ENCODE results near the gene AUTS2.

Gene AUTS2

DNA sequence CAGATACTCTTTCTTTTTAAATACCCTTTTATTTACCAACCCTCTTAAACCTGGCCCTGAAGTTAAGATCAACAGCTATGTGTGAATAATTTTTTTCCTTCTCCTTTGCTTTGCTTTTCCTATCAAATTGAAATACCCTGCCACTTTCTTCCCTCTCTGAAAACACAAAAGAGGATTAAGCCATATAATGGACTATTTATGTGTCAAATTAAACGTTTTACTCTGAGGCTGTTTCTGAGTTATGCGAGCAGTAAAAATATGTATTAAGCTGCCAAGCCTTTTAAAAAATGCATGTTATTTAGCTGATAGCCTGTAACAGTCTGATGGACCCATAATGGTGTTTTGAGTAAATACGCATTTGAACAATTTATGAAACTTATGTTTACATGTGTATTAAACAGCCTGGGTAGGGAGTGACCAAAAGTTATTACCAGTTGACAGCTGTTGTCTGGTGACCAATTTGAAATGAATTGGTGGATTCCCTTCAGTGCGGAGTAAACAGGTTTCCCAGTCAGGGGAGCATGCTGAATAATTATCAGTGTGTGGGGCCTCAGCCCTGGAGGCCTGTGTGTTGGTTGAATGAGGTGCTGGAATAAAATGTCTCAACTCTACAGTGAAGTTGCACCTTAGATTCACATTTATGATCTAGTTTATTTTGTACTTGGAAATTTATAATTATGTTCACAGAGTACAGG, 89.6 kb downstream of the AUTS2 start:
- no peak for DNase-seq (ENCODE audit: low read depth)

GRCh38 chr7:69690329-69690728, 92.1 kb downstream of the AUTS2 start:
- DNase-seq (ENCODE audit: low read depth), result no peak

- DNase-seq (ENCODE audit: low read depth), result no peak
Observed at GRCh38 chr7:69691327-69691726, 93.1 kb downstream of the AUTS2 start.

- DNase-seq (ENCODE audit: low read depth), result no peak
Observed at GRCh38 chr7:69691734-69692133, 93.5 kb downstream of the AUTS2 start.

GRCh38 chr7:69692611-69693010, 94.3 kb downstream of the AUTS2 start:
- DNase-seq (ENCODE audit: low read depth), result no peak

DNA sequence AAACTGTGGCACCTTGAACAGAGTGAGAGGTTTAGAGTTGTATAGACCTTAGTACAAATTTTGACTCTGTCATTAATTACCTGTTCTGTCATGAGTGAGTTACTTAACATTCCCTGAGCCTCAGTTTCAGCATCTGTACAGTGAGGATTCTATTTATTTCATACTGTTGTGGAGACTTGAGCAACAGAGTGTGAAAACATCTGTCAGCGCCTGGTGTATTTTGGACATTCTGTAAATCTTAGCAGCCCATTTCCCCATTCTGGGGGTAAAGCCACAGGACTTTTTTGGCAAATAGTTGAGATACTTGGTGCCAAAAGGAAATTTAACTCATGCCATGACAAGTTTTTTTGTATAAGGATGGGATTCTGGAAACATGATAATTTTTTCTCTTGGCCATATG, 94.8 kb downstream of the AUTS2 start:
- no peak for DNase-seq (ENCODE audit: low read depth)

DNA sequence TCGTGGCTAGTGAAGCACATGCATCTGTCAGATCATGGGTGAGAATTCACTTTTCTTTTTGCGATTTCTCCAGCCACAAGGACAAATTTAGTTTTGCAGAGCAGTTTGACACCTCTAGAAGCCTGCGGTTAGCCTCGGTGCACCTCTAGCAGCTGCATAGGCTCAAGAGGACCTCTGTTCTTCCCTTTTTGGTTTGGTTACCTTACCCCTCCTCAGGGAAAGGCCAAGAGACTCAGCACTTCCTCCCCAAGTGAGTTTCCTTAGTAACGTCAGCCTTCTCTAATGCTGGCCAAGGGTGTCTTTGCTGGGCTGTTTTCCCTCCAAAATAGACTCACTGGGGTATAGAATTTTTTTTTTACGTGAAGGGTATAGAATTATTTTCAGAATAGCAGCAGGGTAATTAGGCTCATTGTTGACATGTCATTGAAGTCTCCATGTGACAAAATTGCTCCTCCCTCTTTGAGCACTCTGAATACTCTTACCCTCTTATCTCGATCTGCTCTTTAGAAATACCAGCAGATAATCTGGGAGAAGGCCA, 97.8 kb downstream of the AUTS2 start:
- DNase-seq (ENCODE audit: low read depth), result no peak

GRCh38 chr7:69696686-69697685, 98.7 kb downstream of the AUTS2 start:
- DNase-seq (ENCODE audit: low read depth), result no peak

DNA sequence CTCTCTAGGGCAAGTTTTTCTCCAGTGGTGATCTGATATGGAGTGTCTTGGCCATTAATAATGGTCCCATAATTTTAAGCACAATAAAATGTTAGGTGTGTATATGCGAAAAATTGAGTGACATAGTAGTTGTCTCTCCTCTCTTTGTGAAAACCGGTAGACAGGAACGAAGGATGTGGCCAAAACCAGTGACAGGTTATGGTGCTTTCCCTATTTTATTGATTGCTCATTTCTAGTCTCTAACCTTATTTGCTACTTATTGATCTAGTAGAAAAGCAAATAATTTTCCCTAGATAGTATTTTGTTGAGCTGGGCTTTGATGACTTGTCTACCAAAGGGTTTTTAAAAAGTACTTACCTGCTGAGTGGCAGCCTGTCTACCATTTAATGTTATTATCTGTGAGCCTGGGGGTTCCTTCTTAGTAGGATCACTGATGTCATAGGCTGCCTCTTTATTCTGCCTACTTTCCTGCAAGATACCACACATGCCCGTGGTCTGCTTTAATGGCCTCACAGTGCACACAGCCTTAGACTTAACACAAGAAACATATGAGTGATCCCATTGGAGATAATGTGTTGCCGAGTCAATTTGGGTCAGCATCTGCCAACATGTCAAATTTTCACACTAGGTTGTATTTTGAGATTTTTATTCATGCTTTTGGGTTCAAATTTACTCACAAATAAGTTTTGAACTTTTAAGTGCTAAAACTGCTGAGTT, 100.0 kb downstream of the AUTS2 start:
- DNase-seq (ENCODE audit: low read depth), result no peak

DNA sequence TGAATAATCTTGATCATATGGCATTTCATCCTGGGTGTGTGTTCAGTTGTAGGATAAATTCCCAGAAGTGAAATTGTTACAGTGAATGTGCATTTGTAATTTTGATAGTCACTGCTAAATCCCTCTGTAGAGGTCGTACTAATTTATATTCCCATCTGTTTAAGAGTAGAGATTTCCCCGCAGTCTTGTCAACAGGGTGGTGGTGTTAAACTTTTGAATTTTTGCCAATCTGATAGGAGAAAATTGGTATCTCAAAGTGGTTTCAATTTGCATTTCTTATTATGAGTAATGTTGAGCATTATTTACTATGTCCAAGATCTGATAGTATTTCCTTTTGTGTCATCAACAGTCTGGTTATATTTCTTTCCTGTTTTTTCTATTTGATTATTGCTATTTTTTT, 101.7 kb downstream of the AUTS2 start:
- DNase-seq (ENCODE audit: low read depth), result no peak

DNA sequence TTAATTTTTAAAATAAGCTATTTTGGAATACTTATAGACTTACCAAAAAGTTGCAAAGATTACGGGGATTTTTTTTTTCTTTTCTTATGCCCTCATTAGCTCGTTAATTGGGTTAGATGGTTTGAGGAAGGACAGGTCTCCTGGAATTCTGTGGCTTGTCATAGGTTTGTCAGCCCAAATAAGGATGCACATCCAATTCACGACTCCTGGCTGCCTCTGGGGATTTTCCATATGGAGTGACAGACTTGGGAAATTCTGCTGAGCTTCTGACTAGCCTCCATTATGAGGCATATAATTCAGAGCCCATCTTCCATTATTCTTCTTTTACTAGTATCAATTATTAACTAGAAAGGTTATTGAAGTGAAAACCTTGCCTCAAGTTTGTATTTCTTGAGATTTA, 102.1 kb downstream of the AUTS2 start:
- no peak for DNase-seq (ENCODE audit: low read depth)

GRCh38 chr7:69701288-69701687, 103.0 kb downstream of the AUTS2 start:
- DNase-seq (ENCODE audit: low read depth), result no peak

DNA sequence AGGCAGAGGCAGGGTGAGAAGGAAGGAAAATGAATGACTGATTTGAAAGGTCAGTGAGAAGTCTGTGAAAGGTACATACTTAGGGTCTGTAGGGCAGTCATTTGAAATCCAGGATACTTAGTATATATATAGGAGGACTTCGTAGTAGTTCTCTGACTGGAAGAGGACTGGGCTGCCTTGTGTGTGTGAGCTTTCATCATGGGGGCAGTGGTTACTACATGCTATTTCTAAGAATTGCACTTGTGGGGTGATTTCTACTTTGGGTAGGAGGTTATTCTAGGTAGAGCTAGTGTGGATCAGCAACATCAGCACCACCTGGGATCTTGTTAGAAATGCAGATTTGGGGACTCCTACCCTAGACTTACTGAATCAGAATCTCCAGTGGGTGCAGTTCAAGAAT, 104.1 kb downstream of the AUTS2 start:
- DNase-seq (ENCODE audit: low read depth), result no peak

DNA sequence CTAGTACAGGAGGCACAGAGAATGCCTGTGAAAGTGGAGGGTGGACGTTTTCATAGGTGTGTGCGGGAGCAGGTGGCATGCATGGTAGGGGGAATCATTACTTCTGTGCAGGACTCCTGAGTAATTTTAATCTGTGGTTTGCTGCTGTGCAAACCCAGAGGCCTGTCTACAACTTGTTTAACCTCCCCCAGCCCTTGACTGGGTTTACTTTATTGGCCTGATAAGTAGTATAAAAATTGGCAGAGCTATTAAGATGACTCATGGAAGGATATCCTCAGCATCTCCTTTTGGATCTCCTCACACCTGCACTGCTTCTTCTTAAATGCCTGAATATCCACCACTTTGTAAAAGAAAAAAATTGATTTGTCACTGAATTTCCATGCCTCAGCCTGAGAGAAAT, 104.8 kb downstream of the AUTS2 start:
- no peak for DNase-seq (ENCODE audit: low read depth)

DNA sequence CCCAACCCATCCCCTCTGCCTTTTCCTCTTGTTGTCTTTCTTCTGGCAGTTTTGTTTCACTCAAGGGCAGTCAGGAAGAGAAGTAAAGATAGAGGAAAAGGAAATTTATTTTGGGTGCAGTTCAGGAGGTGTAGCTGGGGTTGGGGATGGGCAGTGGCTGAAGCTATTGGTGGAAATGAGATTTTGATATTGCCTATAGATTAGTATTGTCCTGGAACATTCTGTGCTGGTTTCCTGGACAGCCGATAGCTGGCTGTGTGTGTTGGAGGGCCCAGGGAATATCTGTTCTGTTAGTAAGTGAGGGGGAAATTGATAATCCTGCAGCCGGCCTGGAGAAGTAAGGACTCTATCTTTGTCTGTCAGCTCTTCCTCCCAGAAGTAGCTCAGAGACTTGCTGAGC, 107.8 kb downstream of the AUTS2 start:
- DNase-seq (ENCODE audit: low read depth), result no peak

GRCh38 chr7:69708857-69709256, 110.6 kb downstream of the AUTS2 start:
- DNase-seq (ENCODE audit: low read depth), result no peak

GRCh38 chr7:69710768-69711438, 112.6 kb downstream of the AUTS2 start:
- no peak for DNase-seq (ENCODE audit: low read depth)

- no peak for DNase-seq (ENCODE audit: low read depth)
Observed at GRCh38 chr7:69714886-69715576, 116.8 kb downstream of the AUTS2 start.

- no peak for DNase-seq (ENCODE audit: low read depth)
Observed at GRCh38 chr7:69717221-69717620, 118.9 kb downstream of the AUTS2 start.

GRCh38 chr7:69719717-69720116, 121.4 kb downstream of the AUTS2 start:
- no peak for DNase-seq (ENCODE audit: low read depth)

DNA sequence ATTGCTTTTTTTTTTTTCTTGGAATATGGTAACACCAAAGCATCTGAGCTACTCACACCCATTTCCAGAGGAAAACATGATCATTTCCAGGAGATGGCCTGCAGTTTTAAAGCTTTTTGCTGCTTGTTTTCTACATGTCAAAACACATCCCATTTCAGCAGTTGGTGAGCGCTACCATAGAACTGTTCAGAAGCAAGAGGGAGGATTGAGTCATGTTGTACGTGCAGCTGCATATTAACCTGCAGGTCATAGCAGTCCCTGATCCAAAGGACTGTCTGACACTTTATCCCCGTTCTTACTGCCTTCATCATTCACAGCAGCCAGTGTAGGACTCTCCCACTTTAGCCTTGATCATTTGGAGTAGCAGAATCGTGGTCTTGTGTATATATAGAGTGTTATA, 124.6 kb downstream of the AUTS2 start:
- DNase-seq (ENCODE audit: low read depth), result no peak

All from amniotic epithelial cell (primary cell).